ENCODE results near the gene BDH1.

Gene BDH1

GRCh38 chr3:197475514-197475913 lies 80.3 kb downstream of the BDH1 start:
- no peak overlapping the region for H3K4me3 ChIP-seq (ENCODE audit: low read depth, low read length)
- POLR2A ChIA-PET: no interaction called here
- no peak for DNase-seq (ENCODE audit: low read depth, low spot score)
- CTCF ChIA-PET: no interaction called here
- TF ChIP-seq, protein P1, sequence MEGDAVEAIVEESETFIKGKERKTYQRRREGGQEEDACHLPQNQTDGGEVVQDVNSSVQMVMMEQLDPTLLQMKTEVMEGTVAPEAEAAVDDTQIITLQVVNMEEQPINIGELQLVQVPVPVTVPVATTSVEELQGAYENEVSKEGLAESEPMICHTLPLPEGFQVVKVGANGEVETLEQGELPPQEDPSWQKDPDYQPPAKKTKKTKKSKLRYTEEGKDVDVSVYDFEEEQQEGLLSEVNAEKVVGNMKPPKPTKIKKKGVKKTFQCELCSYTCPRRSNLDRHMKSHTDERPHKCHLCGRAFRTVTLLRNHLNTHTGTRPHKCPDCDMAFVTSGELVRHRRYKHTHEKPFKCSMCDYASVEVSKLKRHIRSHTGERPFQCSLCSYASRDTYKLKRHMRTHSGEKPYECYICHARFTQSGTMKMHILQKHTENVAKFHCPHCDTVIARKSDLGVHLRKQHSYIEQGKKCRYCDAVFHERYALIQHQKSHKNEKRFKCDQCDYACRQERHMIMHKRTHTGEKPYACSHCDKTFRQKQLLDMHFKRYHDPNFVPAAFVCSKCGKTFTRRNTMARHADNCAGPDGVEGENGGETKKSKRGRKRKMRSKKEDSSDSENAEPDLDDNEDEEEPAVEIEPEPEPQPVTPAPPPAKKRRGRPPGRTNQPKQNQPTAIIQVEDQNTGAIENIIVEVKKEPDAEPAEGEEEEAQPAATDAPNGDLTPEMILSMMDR (IDR thresholded peaks at IDR 0.05; ENCODE audit: insufficient read depth, low read length, missing control alignments): no peak

- DNase-seq (ENCODE audit: low read depth, low spot score): no peak
- TF ChIP-seq, protein P1 (IDR thresholded peaks at IDR 0.05; ENCODE audit: insufficient read depth, low read length, missing control alignments): no peak
- ChIA-PET CTCF (interaction anchor here (1.6 kb wide), 1 partner anchor 9 kb away, joined by 6 read pairs; no protein-coding TSS in a partner anchor), POLR2A (no interaction called here)
- no peak overlapping the region for H3K4me3 ChIP-seq (ENCODE audit: low read depth, low read length)
These were observed 83.6 kb downstream of the BDH1 start for GRCh38 chr3:197472151-197472550.

DNA sequence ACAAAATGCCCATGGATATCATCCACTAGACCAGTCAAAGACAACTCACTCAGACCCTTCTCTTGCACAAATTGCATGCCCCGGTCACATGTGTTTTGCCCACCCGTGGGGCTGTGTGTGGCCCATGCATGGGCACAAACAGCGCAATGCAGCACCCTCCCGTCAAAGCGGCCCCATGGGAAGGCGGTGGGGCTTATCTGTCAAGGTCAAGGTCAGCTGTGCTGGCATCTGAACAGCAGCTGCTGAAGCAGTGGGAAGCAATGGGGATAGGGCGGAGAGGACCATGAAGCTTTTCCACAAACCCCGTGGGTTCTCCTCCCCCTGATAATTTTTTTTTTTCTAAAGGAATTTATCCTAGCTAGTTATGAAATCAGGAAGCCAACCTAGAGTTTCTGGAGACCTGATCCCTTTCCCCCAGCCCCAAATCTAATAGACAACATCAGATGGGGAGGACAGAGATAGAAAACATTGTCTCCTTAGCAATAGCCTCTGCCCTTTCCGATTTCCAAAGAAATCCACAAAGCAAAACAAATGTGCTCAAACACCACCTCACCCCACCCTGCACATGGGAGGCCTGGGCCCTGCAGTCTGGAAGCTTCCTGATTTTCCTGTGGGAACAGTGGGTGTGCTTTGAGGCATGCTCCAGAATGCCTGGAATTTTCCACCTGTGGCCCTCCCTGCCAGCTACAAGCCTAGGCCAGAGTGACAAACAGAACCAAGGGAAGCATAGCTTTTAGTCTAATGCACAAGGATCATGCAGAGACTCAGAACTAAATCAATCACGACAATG lies 84.4 kb downstream of the BDH1 start:
- TF ChIP-seq, protein P1 (IDR thresholded peaks at IDR 0.05; ENCODE audit: insufficient read depth, low read length, missing control alignments): no peak
- CTCF ChIA-PET: interaction anchor here (1.4 to 1.6 kb wide), 3 partner anchors 9 to 38 kb away, joined by 5 to 6 read pairs (median 5); no protein-coding TSS in a partner anchor
- POLR2A ChIA-PET: no interaction called here
- no peak overlapping the region for H3K4me3 ChIP-seq (ENCODE audit: low read depth, low read length)
- DNase-seq (ENCODE audit: low read depth, low spot score): no peak

DNA sequence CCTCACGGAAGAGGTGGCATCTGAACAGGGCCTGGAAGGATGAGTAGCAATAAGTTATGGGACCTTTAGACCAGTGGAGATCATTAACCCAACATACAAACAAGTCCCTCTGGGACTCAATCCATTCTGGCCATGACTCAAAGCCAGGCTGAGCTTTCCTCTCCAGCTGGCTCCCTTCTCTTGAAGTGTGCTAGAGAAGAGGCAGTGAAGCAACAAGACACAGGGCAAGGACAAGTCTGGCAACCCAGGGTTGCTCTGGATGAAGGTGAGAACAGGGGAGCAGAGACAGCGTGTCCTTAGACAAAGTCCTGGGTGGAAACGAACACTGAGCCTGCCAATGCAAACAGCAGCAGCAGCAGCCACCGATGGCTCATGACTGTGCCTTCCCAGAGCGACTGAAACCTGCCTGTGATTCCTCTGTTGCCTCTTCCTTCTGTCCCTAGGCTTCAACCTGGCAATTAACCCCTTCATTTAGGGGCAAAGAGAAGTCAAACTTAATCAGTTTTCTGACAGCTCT lies 86.8 kb downstream of the BDH1 start:
- ChIA-PET CTCF (interaction anchor here (1.0 to 1.3 kb wide), 2 partner anchors 75 to 212 kb away, joined by 3 read pairs; no protein-coding TSS in a partner anchor), POLR2A (interaction anchor here (0.9 to 3.5 kb wide), 2 partner anchors 20 to 102 kb away, joined by 3 to 18 read pairs; no protein-coding TSS in a partner anchor)
- no peak overlapping the region for H3K4me3 ChIP-seq (ENCODE audit: low read depth, low read length)
- DNase-seq (ENCODE audit: low read depth, low spot score): no peak
- TF ChIP-seq, protein P1 (IDR thresholded peaks at IDR 0.05; ENCODE audit: insufficient read depth, low read length, missing control alignments): no peak

- no peak overlapping the region for H3K4me3 ChIP-seq (ENCODE audit: low read depth, low read length)
- TF ChIP-seq, protein P1 (IDR thresholded peaks at IDR 0.05; ENCODE audit: insufficient read depth, low read length, missing control alignments): no peak
- ChIA-PET POLR2A (interaction anchor here (3.5 kb wide), 1 partner anchor 20 kb away, joined by 18 read pairs; no protein-coding TSS in a partner anchor), CTCF (interaction anchor here (1.0 to 1.3 kb wide), 2 partner anchors 74 to 211 kb away, joined by 3 read pairs; no protein-coding TSS in a partner anchor)
- no peak for DNase-seq (ENCODE audit: low read depth, low spot score)
These were observed 87.6 kb downstream of the BDH1 start for GRCh38 chr3:197468167-197468566.
